MM.1S (cell line): Measurements from ENCODE around the gene RNU1-3.
"Not testable (repeated sequence)": the region's sequence is repeated elsewhere in the genome, so short reads cannot be mapped to it uniquely, and the experiment has no call there.

Experiments
- DNase-seq: peaks from one replicate; pipeline ENCODE4 v3.0.0-alpha.2; 2015
- H2AFZ ChIP-seq: fragments of 300-600 bp; sonication (generic); 2 replicates; pipeline ENCODE4 v1.6.0; 2016; ENCODE audit warnings: antibody characterized with exemption, low read length
- H3F3A ChIP-seq: fragments of 300-600 bp; sonication (generic); 2 replicates; pipeline ENCODE4 v1.6.1; 2016; ENCODE audit warnings: mild to moderate bottlenecking, antibody characterized with exemption, low read length, moderate library complexity, mixed read lengths; ENCODE audit not compliant: insufficient read depth
- H3K27ac ChIP-seq: fragments of 300-600 bp; sonication (generic); 2 replicates; pipeline ENCODE4 v1.5.1; 2016; ENCODE audit warnings: mild to moderate bottlenecking, low read length
- H3K27me3 ChIP-seq: fragments of 300-600 bp; sonication (generic); replicated peaks from 2 replicates; pipeline ENCODE4 v1.6.0; 2016; ENCODE audit warnings: low read length; ENCODE audit not compliant: insufficient read depth
- H3K36me3 ChIP-seq: fragments of 300-600 bp; sonication (generic); replicated peaks from 2 replicates; pipeline ENCODE4 v1.6.1; 2016; ENCODE audit warnings: mild to moderate bottlenecking, low read length, mixed read lengths; ENCODE audit not compliant: insufficient read depth
- H3K4me1 ChIP-seq: fragments of 300-600 bp; sonication (generic); 2 replicates; pipeline ENCODE4 v1.6.1; 2016; ENCODE audit warnings: low read length, mixed read lengths
- H3K4me2 ChIP-seq: fragments of 300-600 bp; sonication (generic); 2 replicates; pipeline ENCODE4 v1.6.0; 2016; ENCODE audit warnings: low read depth, low read length
- H3K4me3 ChIP-seq: fragments of 300-600 bp; sonication (generic); 2 replicates; pipeline ENCODE4 v1.5.1; 2016; ENCODE audit warnings: low read length, mixed read lengths
- H3K79me2 ChIP-seq: fragments of 300-600 bp; sonication (generic); 2 replicates; pipeline ENCODE4 v1.6.1; 2016; ENCODE audit warnings: mixed run types, low read length, mixed read lengths
- H3K9ac ChIP-seq: fragments of 300-600 bp; sonication (generic); 2 replicates; pipeline ENCODE4 v1.6.1; 2016; ENCODE audit warnings: low read length, mixed read lengths
- H3K9me2 ChIP-seq: fragments of 300-600 bp; sonication (generic); replicated peaks from 2 replicates; pipeline ENCODE4 v1.6.1; 2016; ENCODE audit warnings: mild to moderate bottlenecking, low read length, mixed read lengths; ENCODE audit not compliant: insufficient read depth
- H3K9me3 ChIP-seq: fragments of 300-600 bp; sonication (generic); replicated peaks from 2 replicates; pipeline ENCODE4 v1.6.1; 2016; ENCODE audit warnings: mild to moderate bottlenecking, low read length, mixed read lengths; ENCODE audit not compliant: insufficient read depth
- H4K20me1 ChIP-seq: fragments of 300-600 bp; sonication (generic); 2 replicates; pipeline ENCODE4 v1.6.1; 2016; ENCODE audit warnings: mild to moderate bottlenecking, low read length, moderate library complexity, mixed read lengths; ENCODE audit not compliant: insufficient read depth

RNU1-3 gene

DNA sequence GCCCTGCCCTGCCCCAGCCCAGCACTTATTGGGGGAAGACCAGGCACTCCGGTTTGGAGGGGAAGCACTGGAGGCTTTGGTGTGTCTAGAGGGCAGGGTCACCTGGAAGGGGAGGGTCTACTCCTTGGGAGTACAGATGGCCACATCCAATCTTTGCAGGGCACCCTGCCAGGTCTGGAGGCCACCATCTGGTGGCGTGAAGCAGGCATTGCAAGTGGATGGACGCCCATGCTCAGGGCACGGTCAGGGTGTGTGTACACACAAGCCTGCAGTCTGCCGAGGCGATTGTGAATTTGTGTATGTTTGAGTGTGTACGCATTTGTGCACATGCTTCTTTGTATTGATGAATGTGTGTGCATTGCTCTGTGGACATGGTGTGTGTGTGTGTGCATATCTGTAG lies 36.4 kb upstream of the RNU1-3 start:
- not testable (repeated sequence) for H3K36me3 ChIP-seq, H3F3A ChIP-seq, H3K27me3 ChIP-seq, H3K4me2 ChIP-seq, H3K27ac ChIP-seq, H4K20me1 ChIP-seq, H3K79me2 ChIP-seq, H3K9ac ChIP-seq, H3K9me2 ChIP-seq, H3K4me3 ChIP-seq, DNase-seq, H3K9me3 ChIP-seq, H2AFZ ChIP-seq, H3K4me1 ChIP-seq

DNA sequence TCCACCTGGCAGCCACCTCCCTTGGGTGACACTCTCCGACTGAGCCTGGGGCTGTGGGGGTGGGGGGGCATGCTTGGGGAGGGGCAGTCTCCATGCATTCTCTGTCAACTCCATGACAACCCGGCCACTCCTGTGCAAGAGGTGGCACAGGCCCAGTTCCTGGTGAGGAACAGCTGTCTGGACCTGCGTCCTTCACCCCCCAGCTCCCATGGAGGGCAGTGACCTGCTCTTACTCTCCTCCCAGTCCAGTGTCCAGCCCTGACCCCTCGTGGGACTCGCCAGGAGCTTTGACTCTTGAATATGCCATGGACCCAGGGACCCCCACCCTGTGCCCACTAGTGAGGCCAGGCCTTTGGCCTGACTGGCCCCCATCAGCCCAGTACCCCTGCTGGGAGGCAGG lies 35.5 kb upstream of the RNU1-3 start:
- H3F3A ChIP-seq, DNase-seq: not testable (repeated sequence)

DNA sequence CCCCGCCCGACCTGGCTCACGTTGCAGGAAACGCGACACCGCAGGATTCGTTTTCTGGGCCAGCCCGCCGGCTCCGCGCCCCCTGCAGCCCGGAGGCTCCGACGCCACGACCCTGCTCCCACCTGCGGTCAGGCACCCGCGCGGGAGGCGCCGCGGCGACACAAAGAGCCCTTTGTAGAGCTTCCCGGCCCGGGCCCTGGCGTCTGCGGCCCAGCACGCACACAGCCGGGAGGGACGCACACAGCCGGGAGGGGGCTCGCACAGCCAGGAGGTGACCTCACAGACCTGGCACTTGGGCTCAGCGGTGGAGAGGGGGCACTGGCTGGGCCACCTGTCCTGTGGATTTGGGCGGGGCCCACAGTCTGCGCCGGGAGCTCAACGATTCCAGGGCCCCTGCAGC lies 34.4 kb upstream of the RNU1-3 start:
- not testable (repeated sequence) for H3K79me2 ChIP-seq, H4K20me1 ChIP-seq, H3K36me3 ChIP-seq

More for the DNA sequence above, 35.5 kb upstream of the RNU1-3 start:
- H3K36me3 ChIP-seq, H3K4me2 ChIP-seq, H3K27me3 ChIP-seq, H3K79me2 ChIP-seq, H4K20me1 ChIP-seq, H2AFZ ChIP-seq, H3K9me2 ChIP-seq, H3K4me3 ChIP-seq, H3K27ac ChIP-seq, H3K4me1 ChIP-seq, H3K9me3 ChIP-seq, H3K9ac ChIP-seq: not testable (repeated sequence)

DNA sequence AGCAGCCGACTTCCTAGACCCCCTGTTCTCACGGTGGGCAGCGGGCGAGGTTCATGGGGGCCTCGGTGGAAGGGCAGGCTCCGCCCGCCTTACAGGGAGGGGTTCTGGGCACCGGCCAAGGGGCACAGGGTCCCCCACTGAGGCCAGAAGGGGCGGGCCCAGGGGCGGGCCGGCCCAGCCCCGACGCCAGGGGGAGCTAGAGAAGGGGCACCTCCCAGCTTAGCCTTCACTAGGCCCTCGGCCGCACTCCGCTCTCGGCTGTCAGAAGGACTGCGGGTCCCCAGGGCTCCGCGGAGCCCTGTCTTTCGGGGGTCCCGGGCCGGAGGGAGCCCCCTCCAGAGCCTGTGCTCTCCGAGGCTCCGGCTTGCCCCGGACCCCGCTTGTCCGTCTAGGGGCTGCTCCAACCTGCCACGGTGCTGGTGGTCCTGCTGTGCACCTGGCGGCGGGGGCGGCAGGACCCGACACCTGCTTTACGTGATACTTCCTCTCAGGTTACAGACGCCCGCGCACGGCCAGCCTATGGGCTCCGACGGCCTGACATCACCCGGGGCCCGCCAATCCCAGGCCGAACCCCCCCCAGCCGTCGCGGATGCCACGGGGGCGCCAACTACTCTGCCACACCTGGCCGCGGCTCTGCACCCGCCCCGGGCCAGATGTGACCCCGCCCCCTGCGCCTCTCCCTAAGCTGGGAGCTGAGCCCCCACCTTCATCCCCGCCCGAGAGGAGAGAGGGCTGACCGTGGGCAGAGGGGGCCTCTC lies 33.6 kb upstream of the RNU1-3 start:
- H3K36me3 ChIP-seq, H3F3A ChIP-seq, H3K4me2 ChIP-seq, H4K20me1 ChIP-seq, H3K9me3 ChIP-seq, H3K4me1 ChIP-seq, H2AFZ ChIP-seq, H3K4me3 ChIP-seq, H3K9me2 ChIP-seq, H3K27me3 ChIP-seq, H3K27ac ChIP-seq, H3K9ac ChIP-seq, DNase-seq, H3K79me2 ChIP-seq: not testable (repeated sequence)

More for the DNA sequence above, 34.4 kb upstream of the RNU1-3 start:
- not testable (repeated sequence) for H3K9me2 ChIP-seq, H3K9ac ChIP-seq, H3K4me1 ChIP-seq, H3K27ac ChIP-seq, H3K4me3 ChIP-seq, H3K27me3 ChIP-seq, DNase-seq, H3K9me3 ChIP-seq, H3K4me2 ChIP-seq, H2AFZ ChIP-seq, H3F3A ChIP-seq

DNA sequence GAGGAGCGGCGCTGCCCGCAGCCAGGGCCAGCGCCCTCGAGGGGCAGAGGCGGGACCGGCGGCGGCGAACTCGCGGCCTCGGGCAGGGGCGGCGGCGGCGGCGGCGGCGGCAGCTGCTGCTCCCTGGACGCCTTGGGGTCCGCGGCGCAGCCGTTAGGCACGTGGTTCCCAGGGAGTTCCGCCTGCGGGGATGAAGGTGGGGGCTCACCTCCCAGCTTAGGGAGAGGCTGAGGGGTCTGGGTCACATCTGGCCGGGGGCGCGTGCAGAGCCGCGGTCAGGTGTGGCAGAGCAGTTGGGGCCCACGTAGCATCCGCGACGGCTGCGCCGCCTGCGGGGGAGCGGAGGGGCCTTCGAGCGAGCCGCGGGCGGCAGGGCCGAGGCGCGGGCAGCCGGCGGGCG lies 32.7 kb upstream of the RNU1-3 start:
- H3K27me3 ChIP-seq, H3F3A ChIP-seq, DNase-seq, H3K4me2 ChIP-seq, H2AFZ ChIP-seq, H3K9ac ChIP-seq, H3K79me2 ChIP-seq, H3K9me3 ChIP-seq, H3K4me3 ChIP-seq, H3K4me1 ChIP-seq, H3K27ac ChIP-seq, H4K20me1 ChIP-seq, H3K36me3 ChIP-seq, H3K9me2 ChIP-seq: not testable (repeated sequence)

DNA sequence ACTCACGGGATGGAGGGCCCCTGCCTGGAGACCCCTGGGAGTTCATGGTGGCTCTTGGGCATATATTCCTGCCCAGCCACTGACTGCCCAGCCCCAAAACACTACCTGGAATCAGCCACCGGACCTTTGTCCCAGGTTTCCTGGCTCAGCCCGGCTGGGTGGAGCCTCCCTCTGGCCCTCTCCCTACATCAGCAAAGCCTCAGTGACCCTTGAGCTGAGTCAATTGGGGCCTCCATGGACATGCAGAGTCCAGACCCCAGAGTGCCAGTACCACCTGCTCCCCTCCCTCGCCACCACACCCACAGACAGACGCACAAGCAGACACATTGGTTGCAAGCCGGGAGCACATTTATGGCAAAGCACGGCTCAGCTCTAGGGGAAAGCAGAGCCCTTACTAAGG lies 30.4 kb upstream of the RNU1-3 start:
- H3K4me1 ChIP-seq, H3K36me3 ChIP-seq, H3K9ac ChIP-seq, H3K27me3 ChIP-seq, DNase-seq, H3K79me2 ChIP-seq, H2AFZ ChIP-seq, H4K20me1 ChIP-seq, H3K27ac ChIP-seq, H3K9me3 ChIP-seq, H3K4me2 ChIP-seq, H3K9me2 ChIP-seq, H3K4me3 ChIP-seq, H3F3A ChIP-seq: not testable (repeated sequence)

DNA sequence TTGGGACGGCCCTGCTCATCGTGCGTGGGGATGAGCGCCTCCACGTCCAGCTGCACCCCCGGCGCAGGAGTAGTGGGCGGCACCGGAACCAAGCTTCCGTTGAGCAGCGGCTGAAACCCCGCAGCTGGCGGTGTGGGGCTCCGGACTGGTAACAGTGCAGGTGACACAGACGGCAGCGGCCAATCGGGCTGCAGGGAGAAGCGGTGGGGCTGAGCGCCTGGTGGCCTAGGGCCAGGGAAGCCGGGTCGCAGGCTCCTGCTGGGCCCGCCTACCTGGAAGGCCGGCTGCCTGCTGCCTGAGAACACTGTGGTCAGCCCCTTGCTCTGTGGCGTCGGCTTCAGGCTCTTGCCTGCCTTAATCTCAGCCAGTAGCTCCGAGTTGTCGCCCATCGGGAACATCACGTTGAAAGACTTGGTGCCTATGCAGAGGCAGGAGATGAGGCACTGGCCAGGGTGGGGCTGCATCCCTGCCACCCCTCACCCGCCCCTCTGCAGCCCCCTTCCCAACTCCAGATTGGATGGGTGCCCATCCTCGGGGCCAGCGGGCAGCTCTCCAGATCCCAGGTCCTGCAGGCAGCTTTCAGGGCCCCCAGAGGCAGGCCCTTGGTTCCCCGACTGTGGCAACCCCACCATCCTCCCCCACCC lies 29.9 kb upstream of the RNU1-3 start:
- not testable (repeated sequence) for H2AFZ ChIP-seq, H3F3A ChIP-seq, H3K36me3 ChIP-seq, H3K4me1 ChIP-seq, H3K9me2 ChIP-seq, H3K9ac ChIP-seq, H3K4me3 ChIP-seq, H4K20me1 ChIP-seq, H3K79me2 ChIP-seq, H3K27me3 ChIP-seq, H3K9me3 ChIP-seq, H3K27ac ChIP-seq
- peak overlapping the region; percentile 59; the same call in 1 of the 2 replicates for H3K4me2 ChIP-seq
- DNase-seq = peak; percentile 69

DNA sequence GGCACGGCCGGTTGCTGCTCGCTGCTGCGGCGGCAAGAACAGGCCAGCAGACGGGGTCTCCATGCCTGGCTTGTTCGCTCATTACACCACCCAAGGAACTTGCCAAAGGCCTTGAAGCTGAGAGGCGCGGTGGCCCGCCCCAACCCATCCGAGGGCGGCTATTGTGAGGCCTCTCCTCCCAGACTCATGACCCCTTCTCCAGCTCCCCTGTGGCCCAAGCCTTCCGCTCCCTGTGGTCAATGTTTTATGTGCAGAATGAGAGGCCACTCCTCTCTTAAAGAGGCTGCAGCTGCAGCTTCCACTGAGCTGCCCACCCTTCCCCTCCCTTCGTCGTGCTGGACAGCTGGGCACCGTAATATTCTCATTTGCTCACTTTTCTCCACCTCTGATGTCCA lies 27.6 kb upstream of the RNU1-3 start:
- H2AFZ ChIP-seq, H3K27me3 ChIP-seq, H3K9me2 ChIP-seq, H3F3A ChIP-seq, H3K4me3 ChIP-seq, H3K9ac ChIP-seq, H3K4me2 ChIP-seq, H4K20me1 ChIP-seq, H3K27ac ChIP-seq, DNase-seq, H3K9me3 ChIP-seq, H3K79me2 ChIP-seq, H3K4me1 ChIP-seq, H3K36me3 ChIP-seq: not testable (repeated sequence)
